Erythroblast (primary cell): ENCODE results near the gene PPP1R12B.

Experiments used
- GATA1 ChIP-seq: IDR thresholded peaks from 2 replicates; pipeline ENCODE4 v1.6.1; 2011; ENCODE audit warnings: low read depth, mild to moderate bottlenecking, control low read depth, low read length, moderate library complexity
- POLR2A ChIP-seq: IDR thresholded peaks from 2 replicates; pipeline ENCODE4 v1.6.1; 2011; ENCODE audit warnings: mild to moderate bottlenecking, low read length

DNA sequence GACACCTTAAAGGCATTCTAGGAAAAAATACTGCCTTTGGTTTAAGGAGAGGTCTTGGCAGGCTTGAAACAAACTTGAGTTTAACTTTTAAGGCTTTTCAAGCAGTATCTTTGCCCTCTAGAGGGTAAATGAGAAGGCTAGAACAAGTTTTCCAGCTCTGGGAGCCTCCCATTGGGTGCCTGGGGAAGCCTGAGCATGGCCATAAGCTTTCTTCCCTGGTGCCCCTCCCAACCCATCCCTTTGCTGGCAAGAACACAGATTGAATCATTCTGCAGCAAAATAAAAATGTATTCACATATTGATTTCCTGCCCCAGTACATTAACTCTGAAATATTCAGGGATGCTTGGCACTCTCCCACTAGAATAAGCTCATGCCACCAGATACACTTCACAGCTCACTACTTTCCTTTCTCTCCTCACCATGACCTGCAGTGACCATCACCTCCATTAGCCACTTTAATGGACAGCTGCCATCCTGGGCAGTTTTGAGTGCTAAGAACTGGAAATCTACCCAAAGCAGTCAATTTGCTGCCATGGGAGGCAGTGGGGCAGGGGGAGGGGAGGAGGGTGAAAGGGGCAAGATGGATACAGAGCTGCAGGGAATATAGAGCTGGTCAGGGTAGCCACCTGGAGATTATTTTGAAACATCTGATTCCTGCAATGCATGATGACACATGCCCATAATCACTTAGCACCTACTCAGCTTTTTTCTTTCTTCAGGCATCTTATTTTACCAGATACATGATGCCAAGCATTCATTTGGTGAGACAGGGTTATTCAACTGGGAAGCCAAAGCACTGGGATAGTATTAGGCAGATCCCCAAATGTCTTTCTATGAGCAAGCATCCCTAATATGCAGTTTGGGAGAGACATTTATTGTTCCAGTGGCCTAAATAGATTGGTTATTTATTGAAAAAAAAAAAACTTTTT, 221.2 kb downstream of the PPP1R12B start:
- TF ChIP-seq POLR2A (no peak), GATA1 (no peak)
